K562 (cell line): ENCODE measurements around the gene LRRC41. TPM values are rescaled to one million over a fixed set of nuclear protein-coding genes. Genes with fewer than 3 reads are reported as not detected.
A peak's percentile ranks its signal among the peaks of the same experiment; 100 is the strongest.

Experiments used
- CHAMP1 ChIP-seq: fragments of 450-650 bp; IDR thresholded peaks from 2 replicates; pipeline ENCODE4 v1.6.1; 2016; ENCODE audit warnings: mild to moderate bottlenecking
- HIVEP1 ChIP-seq: fragments of 250-450 bp; sonication (Bioruptor Pico); IDR thresholded peaks from 2 replicates; pipeline ENCODE4 v1.4.0; 2020; ENCODE audit warnings: mild to moderate bottlenecking
- HLTF ChIP-seq: fragments of 450-650 bp; IDR thresholded peaks from 2 replicates; pipeline ENCODE4 v1.6.1; 2016
- MAFG ChIP-seq: fragments of 450-650 bp; conservative IDR thresholded peaks from 2 replicates; pipeline ENCODE4 v1.6.1; 2016; ENCODE audit warnings: missing genetic modification characterization, missing compliant biosample characterization
- MCM2 ChIP-seq: fragments of 450-650 bp; IDR thresholded peaks from 2 replicates; pipeline ENCODE4 v1.6.1; 2017; ENCODE audit warnings: low read depth, mild to moderate bottlenecking
- NELFE ChIP-seq: IDR thresholded peaks from 2 replicates; pipeline ENCODE4 v1.6.1; 2011; ENCODE audit warnings: mild to moderate bottlenecking; ENCODE audit not compliant: insufficient read depth, insufficient read length
- NR2F6 ChIP-seq: fragments of 450-650 bp; formaldehyde crosslinking; IDR thresholded peaks from 2 replicates; pipeline ENCODE4 v1.4.0; 2020; ENCODE audit warnings: mild to moderate bottlenecking
- PHTF2 ChIP-seq: fragments of 250-450 bp; sonication (Bioruptor Pico); IDR thresholded peaks from 2 replicates; pipeline ENCODE4 v1.5.0; 2021; ENCODE audit warnings: mild to moderate bottlenecking
- POLR2A ChIP-seq: fragments of 450-650 bp; conservative IDR thresholded peaks from 2 replicates; pipeline ENCODE4 v1.6.1; 2016
- RBM17 ChIP-seq: fragments of 200-400 bp; formaldehyde crosslinking; IDR thresholded peaks from 2 replicates; pipeline ENCODE4 v1.6.1; 2017; ENCODE audit warnings: low read depth, mild to moderate bottlenecking, low read length, borderline replicate concordance
- RFX5 ChIP-seq: IDR thresholded peaks from 2 replicates; pipeline ENCODE4 v1.6.1; 2011; ENCODE audit warnings: low read depth, mild to moderate bottlenecking, improper control_type of control experiment, low read length
- SRSF1 ChIP-seq: fragments of 200-400 bp; formaldehyde crosslinking; IDR thresholded peaks from 2 replicates; pipeline ENCODE4 v1.6.1; 2017; ENCODE audit warnings: mild to moderate bottlenecking, low read depth, low read length, moderate library complexity
- STAT5B ChIP-seq: fragments of 250-450 bp; sonication (Bioruptor Pico); IDR thresholded peaks from 2 replicates; pipeline ENCODE4 v1.8.0; 2021; ENCODE audit warnings: mild to moderate bottlenecking, inconsistent platforms
- TAF9B ChIP-seq: fragments of 450-650 bp; IDR thresholded peaks from 2 replicates; pipeline ENCODE4 v1.6.1; 2018; ENCODE audit warnings: mild to moderate bottlenecking; ENCODE audit not compliant: partially characterized antibody
- ZBTB11 ChIP-seq, 3 experiments: fragments of 200-800 bp in 1 of 3; fragments of 250-450 bp in 1 of 3; fragments of 450-650 bp in 1 of 3; sonication (Bioruptor Pico) in 1 of 3; sonication (Bioruptor generic) in 1 of 3; formaldehyde crosslinking in 1 of 3; IDR thresholded peaks; 2 replicates each; pipeline versions ENCODE4 v1.6.1 to v1.8.0; 2016 to 2022; ENCODE audit warnings: mild to moderate bottlenecking in 2 of 3, missing genetic modification characterization in 2 of 3, missing compliant biosample characterization in 1 of 3, moderate library complexity in 1 of 3
- ZKSCAN3 ChIP-seq: fragments of 250-450 bp; sonication (Bioruptor Pico); IDR thresholded peaks from 2 replicates; pipeline ENCODE4 v1.4.0; 2020
- ZMIZ1 ChIP-seq, 2 experiments: fragments of 150-350 bp in 1 of 2; IDR thresholded peaks; 2 replicates each; pipeline ENCODE4 v1.6.1; 2012 to 2016; ENCODE audit warnings: low read depth in 2 of 2, low read length in 2 of 2, mild to moderate bottlenecking in 1 of 2, moderate library complexity in 1 of 2
- ZNF174 ChIP-seq: fragments of 250-450 bp; sonication (Bioruptor Pico); IDR thresholded peaks from 2 replicates; pipeline ENCODE4 v1.4.0; 2020; ENCODE audit warnings: mild to moderate bottlenecking
- polyA plus RNA-seq, 8 experiments: library from polyadenylated mRNA; depleted of rRNA in 4 of 8; stranded (reverse) in 5 of 8; unstranded in 3 of 8; fragments of >200 nt; fragmentation: Nextera tagmentation in 2 of 8; fragmentation: Illumina TruSeq in 1 of 8; extraction: Ambion mirVana in 2 of 8; extraction: Trizol in 1 of 8; gene quantifications; 2 replicates each; pipeline versions ENCODE4 v1.2.1 to v1.2.3, GENCODE V29; 2011 to 2014; ENCODE audit warnings: inconsistent platforms in 1 of 8, missing spikeins in 1 of 8
- total RNA-seq, 7 experiments: library from RNA; depleted of rRNA in 6 of 7; stranded (reverse); fragments of >200 nt in 6 of 7; fragmentation: Illumina TruSeq in 2 of 7; extraction: Trizol in 2 of 7; gene quantifications; 2 replicates each; pipeline versions ENCODE4 v1.2.1 to v1.2.3, GENCODE V29; 2011 to 2021; ENCODE audit warnings: low replicate concordance in 1 of 7
- TF ChIP-seq, protein P1 (sequence below): fragments of 450-650 bp; formaldehyde crosslinking; IDR thresholded peaks from 2 replicates; pipeline ENCODE4 v1.4.0; 2022; ENCODE audit warnings: missing genetic modification characterization

LRRC41 gene
- total and polyA plus RNA-seq, 9 of the 15 experiments (the other 6 are each of a cell fraction or from before 2014, with no cell fraction given): 10.5 to 64.7 (median 44.2) TPM

DNA sequence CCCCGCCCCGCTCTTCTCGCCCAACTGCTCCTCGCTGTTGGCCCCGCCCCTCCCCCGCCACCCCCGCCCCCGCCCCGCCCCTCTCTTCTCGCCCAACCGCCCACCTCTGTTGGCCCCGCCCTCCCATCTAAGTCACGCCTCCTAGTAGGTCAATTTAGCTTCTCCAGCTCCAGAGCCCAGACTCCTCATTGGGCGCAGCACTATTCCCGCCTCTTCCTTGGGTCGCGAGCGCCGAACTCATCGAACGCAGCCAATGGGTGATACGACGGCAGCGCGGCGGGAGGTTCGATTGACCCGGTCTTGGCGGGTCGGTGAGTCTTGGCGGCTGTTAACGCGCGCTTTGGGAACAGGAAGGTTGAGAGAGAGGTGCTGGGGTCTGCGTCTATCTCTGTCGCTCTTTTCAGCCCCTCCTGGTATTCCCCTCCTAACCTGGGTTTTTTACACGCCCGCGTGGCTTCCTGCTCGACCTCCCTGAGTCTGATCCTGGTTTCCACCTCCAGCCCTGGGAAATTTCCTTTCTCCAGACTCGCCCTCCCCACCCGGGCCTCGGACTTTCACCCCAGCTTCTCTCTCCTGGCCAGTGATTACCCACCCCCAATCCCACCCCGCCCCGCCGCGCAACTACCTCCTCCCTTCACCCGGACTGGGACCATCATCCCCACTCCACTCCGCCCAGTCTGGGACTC lies 55.8 kb downstream of the LRRC41 start, which contains the start of gene RAD54L (continued):
- TF ChIP-seq ZNF174 (CRISPR knock-in tag) (no peak), POLR2A (peak; percentile 97), HIVEP1 (CRISPR knock-in tag) (no peak), RFX5 (no peak), MCM2 (no peak), MAFG (no peak), NR2F6 (CRISPR knock-in tag) (no peak), CHAMP1 (no peak), TAF9B (peak; percentile 69), SRSF1 (no peak), RBM17 (no peak), NELFE (no peak), ZMIZ1 (IDR thresholded peaks at IDR 0.05; ENCODE audit: low read depth in 2 of 2, low read length in 2 of 2) (peak; percentile 75 to 98), PHTF2 (no peak), STAT5B (CRISPR knock-in tag) (no peak), ZBTB11 (CRISPR knock-in tag; IDR thresholded peaks at IDR 0.05) (no peak), HLTF (no peak), ZKSCAN3 (CRISPR knock-in tag) (no peak)
- TF ChIP-seq, protein P1, sequence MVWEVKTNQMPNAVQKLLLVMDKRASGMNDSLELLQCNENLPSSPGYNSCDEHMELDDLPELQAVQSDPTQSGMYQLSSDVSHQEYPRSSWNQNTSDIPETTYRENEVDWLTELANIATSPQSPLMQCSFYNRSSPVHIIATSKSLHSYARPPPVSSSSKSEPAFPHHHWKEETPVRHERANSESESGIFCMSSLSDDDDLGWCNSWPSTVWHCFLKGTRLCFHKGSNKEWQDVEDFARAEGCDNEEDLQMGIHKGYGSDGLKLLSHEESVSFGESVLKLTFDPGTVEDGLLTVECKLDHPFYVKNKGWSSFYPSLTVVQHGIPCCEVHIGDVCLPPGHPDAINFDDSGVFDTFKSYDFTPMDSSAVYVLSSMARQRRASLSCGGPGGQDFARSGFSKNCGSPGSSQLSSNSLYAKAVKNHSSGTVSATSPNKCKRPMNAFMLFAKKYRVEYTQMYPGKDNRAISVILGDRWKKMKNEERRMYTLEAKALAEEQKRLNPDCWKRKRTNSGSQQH: no peak
